Eye (tissue), 1 donor: ENCODE data around the gene CELF4.

ENCODE experiments used
- DNase-seq: peaks from one replicate; pipeline ENCODE4 v3.0.0-alpha.2; 2015

Gene CELF4

DNA sequence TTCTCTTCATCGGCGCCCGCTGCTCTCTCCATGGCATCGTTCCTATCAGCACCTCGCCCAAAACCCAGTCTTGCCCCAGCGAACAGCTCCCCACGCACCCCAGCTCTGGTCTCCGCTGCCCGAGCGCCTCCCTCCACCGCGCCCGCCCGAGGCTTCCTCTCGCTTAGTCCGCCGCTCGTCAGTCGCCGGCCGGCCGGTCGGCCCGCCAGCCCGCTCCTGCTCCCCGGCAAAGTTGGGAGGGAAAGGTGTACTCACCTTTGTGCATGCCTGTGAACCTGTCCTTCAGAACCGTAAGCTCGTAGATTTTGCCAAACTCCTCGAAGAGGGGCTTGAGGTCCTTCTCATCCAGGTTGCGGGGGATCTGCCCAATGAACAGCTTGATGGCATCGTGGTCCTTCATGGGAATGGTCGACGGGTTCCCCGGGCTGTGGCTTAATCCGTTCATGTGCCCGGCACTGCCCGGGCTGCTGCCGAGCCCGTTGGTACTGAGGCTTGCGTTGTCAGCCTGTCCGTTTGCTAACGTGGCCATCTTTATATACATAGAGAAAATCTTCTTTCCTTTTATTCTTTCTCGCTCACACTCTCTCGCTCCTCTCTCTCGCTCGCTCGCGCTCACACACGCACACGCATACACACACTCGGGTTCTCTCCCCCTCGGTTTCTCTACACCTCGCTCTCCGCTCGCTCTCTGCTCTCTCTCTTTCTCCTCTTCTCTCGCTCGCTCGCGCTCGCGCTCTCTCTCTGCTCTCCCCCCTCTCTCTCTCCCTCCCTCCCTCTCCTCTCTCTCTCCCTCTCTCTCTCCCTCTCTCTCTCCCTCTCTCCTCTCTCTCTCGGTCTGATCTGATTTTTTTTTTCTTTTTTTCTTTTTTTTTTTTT lies at the start of gene CELF4:
CELF4 (minus strand) TSS at position 698 of the 876 bp plus-strand sequence.
- DNase-seq = peak; percentile 86

GRCh38 chr18:37613253-37613565 lies 47.6 kb upstream of the CELF4 start:
- no peak for DNase-seq

- no peak for DNase-seq
Measured at GRCh38 chr18:37612524-37613252, 47.1 kb upstream of the CELF4 start.

DNA sequence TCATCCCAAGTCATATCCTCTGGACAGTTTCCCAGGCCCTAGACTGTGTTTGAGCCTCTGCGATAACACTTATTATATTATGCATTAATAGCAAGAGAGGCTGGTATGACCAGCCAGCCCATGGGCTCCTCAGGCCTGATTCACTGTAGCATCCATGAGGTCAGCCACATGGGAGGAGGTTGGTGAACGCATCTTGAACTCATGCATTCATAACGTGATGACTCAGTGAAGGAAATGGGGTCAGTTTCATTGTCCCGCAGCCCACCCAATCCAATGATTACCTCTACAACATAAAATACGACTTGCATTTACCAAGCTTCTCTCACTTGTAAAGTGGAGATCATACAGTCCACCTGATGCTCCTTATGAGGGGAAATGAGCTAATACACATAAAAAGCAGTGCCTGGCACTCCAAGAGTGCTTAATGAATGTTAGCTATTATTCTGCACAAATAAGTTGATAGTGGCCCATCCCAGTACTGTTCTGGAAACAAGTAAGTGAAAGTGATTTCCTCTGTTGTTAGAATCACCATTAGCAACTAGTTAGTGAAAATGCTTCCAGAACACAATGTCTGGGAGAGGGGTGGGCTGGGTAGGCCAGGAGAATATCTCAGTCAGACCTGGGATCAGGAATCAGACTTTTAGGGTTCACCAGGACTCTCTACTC lies 46.1 kb upstream of the CELF4 start:
- no peak for DNase-seq

GRCh38 chr18:37608876-37609275 lies 43.3 kb upstream of the CELF4 start:
- DNase-seq = no peak

DNA sequence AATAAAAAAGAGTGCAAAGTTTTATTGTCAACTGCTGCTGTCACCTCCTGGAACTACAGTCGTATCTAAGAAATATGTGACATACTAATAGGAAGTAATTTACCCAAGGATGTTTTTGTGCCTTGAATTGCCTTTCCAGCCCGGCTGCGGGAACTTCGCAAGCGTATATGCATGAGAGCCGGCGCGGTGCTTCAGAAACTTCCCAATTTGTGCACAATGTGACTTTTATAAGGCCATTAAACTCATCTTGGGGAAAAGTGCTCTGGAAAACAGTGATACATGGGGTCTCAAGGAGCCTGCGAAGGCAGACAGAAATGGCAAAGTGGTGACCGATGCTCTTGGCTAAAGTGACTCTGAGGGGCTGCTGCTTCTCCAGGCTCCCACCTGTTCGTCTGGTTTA lies 41.7 kb upstream of the CELF4 start:
- DNase-seq = no peak

GRCh38 chr18:37604032-37604431 lies 38.4 kb upstream of the CELF4 start:
- no peak for DNase-seq

DNA sequence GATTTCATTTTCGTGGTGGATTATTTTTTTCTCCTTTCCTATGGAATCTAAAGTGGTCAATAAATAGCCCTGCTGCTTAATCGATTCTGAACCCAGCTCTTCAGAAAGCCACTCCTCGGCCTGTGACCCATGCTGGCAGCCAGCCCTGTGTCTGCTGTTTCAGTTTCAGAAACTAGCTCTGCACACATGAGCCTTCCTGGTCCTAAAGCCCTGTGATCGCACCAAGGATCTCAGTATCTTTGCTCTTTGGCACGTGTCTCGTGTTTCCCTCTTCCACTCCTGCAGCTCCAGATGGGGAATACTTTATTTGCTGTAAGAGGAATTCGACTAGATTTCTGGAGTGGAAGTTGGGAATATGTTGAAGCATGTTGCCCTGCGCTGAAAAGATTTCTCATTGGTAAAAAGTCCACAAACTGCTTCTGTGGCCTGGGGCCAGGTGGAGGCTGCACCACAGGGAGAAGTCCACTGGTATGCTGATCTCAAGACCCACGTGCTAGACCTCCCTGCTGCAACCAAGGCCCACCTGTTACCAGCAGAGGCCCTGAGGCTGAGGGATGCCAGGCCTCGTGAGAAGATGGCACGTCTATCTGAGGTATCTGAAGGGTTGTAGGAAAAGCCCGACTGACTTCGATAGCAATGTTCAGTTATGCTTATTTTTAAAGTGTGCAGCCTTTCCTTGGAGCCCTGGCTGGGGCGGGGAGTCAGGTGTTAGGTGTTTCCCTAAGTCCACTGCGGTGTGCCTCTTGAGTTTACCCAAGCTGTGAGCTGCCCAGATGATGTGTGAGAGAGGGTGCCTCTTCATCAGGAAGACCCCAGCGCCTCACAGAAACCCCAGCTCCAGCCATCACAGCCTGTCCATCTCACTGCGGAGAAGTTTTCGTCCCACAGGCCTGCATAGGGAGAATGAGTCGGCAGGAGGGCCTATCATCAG lies 33.6 kb upstream of the CELF4 start:
- no peak for DNase-seq

DNA sequence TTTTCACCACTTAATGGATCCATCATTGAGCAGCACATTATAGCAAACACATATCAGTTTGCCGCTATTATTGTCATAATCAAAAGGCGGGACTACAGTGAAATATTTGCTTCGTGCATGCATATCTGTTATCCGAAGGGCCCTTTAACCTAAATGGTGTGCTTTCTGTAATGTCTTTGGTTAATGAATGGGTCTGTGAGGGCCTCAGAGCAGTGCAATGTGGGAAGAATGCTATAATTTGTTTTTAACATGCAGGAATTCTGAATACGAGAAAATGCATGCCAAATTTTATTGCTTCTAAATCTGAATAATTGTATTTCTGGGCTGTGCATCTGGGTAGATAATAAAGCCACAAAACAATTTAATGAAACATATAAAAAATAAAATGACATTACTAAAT lies 32.8 kb upstream of the CELF4 start:
- no peak for DNase-seq

- no peak for DNase-seq
Measured at GRCh38 chr18:37590346-37590745, 24.7 kb upstream of the CELF4 start.

- DNase-seq = no peak
Measured at GRCh38 chr18:37588289-37588688, 22.7 kb upstream of the CELF4 start.

- no peak for DNase-seq
Measured at GRCh38 chr18:37586656-37587225, 21.1 kb upstream of the CELF4 start.

DNA sequence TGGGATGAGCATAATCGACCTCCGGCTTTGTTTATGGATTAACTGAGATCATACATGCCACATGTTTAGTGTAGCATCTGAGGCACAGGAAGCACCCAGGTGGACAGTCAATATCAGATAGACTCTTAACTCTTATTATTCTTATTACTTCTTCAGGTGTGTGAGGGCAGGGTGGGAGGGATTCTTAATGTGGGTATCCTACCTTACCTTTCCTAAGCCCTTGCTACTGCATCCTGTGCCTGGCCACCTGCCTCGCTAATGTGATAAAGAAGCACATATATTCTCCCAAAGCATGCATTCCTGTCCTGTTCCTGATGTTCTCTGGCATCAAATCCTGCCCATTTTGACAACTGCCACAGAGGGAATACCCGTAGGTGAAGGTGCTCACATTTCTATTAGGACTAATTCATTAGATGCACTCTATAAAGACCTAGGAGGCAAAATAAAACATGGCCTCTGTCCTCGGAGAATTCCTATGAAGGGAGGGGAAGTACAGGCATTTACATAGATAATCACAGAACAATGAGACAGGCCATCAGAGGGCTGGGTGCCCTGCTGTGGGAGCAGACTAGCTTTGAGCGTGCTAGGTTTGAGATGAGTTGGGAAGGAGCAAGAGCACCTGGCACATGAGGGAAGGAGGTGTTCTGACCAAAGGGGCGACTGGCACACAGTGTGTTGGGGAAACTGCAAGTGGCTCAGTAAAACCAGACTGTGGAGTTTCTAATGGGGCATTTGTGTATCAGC lies 19.5 kb upstream of the CELF4 start:
- no peak for DNase-seq

- no peak for DNase-seq
Measured at GRCh38 chr18:37584217-37584616, 18.6 kb upstream of the CELF4 start.

- no peak for DNase-seq
Measured at GRCh38 chr18:37582261-37582660, 16.7 kb upstream of the CELF4 start.

- peak; percentile 66 for DNase-seq
Measured at GRCh38 chr18:37578886-37579513, 13.4 kb upstream of the CELF4 start.

GRCh38 chr18:37578182-37578678 lies 12.6 kb upstream of the CELF4 start:
- no peak for DNase-seq

DNA sequence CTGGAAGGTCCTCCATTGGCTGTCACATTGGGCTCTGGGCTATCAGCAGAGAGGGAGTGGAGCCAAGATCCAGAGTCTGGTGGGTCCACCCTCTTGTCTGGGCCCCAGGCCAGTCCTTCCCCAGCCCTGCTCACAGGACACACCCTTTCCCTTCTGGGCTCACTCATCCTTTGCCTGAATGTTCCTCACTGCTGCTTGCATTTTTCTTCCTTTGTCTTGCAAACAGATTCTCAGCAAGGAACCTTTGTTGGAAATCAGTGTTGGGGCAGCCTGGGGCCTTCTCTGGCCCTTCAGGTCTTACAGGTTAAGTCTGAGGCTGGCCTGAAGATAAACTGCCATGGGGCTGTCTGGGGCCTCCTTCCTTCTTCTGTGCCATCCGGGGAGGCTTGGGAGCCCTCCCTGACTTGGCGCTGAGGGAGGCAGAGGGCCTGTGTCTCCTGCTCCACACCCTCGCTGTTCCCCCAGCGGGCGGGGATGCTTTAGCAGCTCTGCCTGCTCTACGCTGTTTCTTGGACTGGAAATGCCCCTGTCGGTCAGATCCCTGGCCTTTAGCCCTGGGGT lies 11.5 kb upstream of the CELF4 start:
- no peak for DNase-seq

DNA sequence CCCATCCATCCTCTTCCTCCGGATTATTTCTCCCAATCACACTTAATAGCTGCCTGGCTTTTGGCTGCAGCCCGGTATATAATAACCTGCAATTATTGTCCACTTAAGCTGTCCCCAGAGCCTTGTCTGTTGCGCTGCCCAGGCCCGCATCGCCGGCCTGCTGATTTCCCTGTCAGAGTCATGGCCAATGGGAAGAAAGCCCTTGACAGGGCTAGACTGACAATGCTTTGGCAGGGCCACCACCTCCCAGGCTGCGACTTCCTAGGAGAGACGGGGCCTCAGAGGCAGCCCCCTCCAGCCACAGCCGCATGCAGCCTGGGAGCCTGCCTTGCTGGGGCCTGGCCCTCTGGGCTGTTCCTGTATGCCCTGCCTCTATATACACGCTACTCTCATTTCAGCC lies 10.0 kb upstream of the CELF4 start:
- DNase-seq = peak; percentile 53

DNA sequence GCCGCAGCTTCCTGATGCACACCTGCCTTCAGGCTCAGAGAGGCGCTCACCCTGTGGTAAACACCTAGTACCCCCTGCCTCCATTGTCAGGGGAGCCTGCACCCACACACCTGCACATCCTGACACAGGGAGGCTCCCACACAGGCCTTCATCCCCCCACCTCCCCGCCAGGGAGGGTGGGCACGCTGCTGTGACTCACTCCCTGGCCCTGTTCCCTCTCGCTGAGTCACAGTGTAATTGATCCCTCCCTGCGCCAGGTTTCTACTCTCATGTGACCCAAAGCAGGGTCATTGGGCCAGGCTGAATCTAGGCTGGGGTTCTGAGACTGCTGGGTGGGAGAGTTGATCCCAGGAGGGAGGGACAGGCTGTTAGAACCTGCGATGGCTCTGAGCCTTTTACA lies 8.5 kb upstream of the CELF4 start:
- DNase-seq = no peak

- no peak for DNase-seq
Measured at GRCh38 chr18:37572736-37573135, 7.1 kb upstream of the CELF4 start.
